GM18861 (cell line): ENCODE data around the gene CSMD2.

Experiments
- ATAC-seq: cut with Tn5 transposase; IDR thresholded peaks from one replicate; pipeline ENCODE4 v1.9.1; 2021; ENCODE audit not compliant: unreplicated experiment

Gene CSMD2

GRCh38 chr1:33618636-33619035, 546.4 kb downstream of the CSMD2 start:
- ATAC-seq, result no peak

GRCh38 chr1:33617451-33617850, 547.6 kb downstream of the CSMD2 start:
- ATAC-seq, result no peak

- no peak for ATAC-seq
Measured at GRCh38 chr1:33616780-33617179, 548.2 kb downstream of the CSMD2 start.

- ATAC-seq, result no peak
Measured at GRCh38 chr1:33615546-33615945, 549.5 kb downstream of the CSMD2 start.

- ATAC-seq, result no peak
Measured at GRCh38 chr1:33610864-33611455, 554.1 kb downstream of the CSMD2 start.

- no peak for ATAC-seq
Measured at GRCh38 chr1:33610391-33610790, 554.6 kb downstream of the CSMD2 start.

GRCh38 chr1:33609739-33610138, 555.3 kb downstream of the CSMD2 start:
- ATAC-seq, result no peak

- no peak for ATAC-seq
Measured at GRCh38 chr1:33608825-33609400, 556.1 kb downstream of the CSMD2 start.

- ATAC-seq, result no peak
Measured at GRCh38 chr1:33607444-33608005, 557.5 kb downstream of the CSMD2 start.

- ATAC-seq, result no peak
Measured at GRCh38 chr1:33606272-33606671, 558.8 kb downstream of the CSMD2 start.

GRCh38 chr1:33602271-33602670, 562.8 kb downstream of the CSMD2 start:
- no peak for ATAC-seq

GRCh38 chr1:33601751-33602150, 563.3 kb downstream of the CSMD2 start:
- no peak for ATAC-seq

- ATAC-seq, result no peak
Measured at GRCh38 chr1:33599516-33600115, 565.4 kb downstream of the CSMD2 start.

- no peak for ATAC-seq
Measured at GRCh38 chr1:33588726-33589125, 576.3 kb downstream of the CSMD2 start.

- ATAC-seq, result no peak
Measured at GRCh38 chr1:33586795-33587194, 578.2 kb downstream of the CSMD2 start.

- ATAC-seq, result no peak
Measured at GRCh38 chr1:33586106-33586505, 578.9 kb downstream of the CSMD2 start.

GRCh38 chr1:33583567-33583966, 581.5 kb downstream of the CSMD2 start:
- no peak for ATAC-seq

GRCh38 chr1:33578557-33579448, 586.2 kb downstream of the CSMD2 start:
- ATAC-seq, result no peak

- ATAC-seq, result no peak
Measured at GRCh38 chr1:33577663-33578062, 587.4 kb downstream of the CSMD2 start.

GRCh38 chr1:33576821-33577599, 588.0 kb downstream of the CSMD2 start:
- ATAC-seq, result no peak
